Liver (tissue), 9 donors: ENCODE results near the gene ANXA8L1. TPM values are rescaled to one million over a fixed set of nuclear protein-coding genes. Genes with fewer than 3 reads are reported as not detected.

Source experiments
- DNase-seq: peaks from one replicate; pipeline ENCODE4 v3.0.0-alpha.2; 2017; ENCODE audit warnings: low spot score
- H3K27ac ChIP-seq, 2 donors: one replicate each; pipeline ENCODE4 v1.7.0; 2013; ENCODE audit warnings: inconsistent platforms in 2 of 2, low read length in 2 of 2, control low read depth in 1 of 2, low read depth in 1 of 2, mild to moderate bottlenecking in 1 of 2
- H3K27me3 ChIP-seq, 4 donors: one replicate each; pipeline versions ENCODE4 v1.6.1 to v1.7.0; 2013; ENCODE audit warnings: low read length in 3 of 4, inconsistent platforms in 1 of 4, mild to moderate bottlenecking in 1 of 4, moderate library complexity in 1 of 4; ENCODE audit not compliant: control insufficient read depth in 4 of 4, insufficient read depth in 4 of 4
- H3K36me3 ChIP-seq, 4 donors: one replicate each; pipeline versions ENCODE4 v1.6.1 to v1.7.0; 2013; ENCODE audit warnings: low read length in 3 of 4, mild to moderate bottlenecking in 3 of 4, low read depth in 1 of 4, moderate library complexity in 1 of 4; ENCODE audit not compliant: control insufficient read depth in 4 of 4, insufficient read depth in 3 of 4
- H3K4me1 ChIP-seq, 4 donors: one replicate each; pipeline versions ENCODE4 v1.6.1 to v1.7.0; 2013; ENCODE audit warnings: low read length in 3 of 4, mild to moderate bottlenecking in 3 of 4, moderate library complexity in 1 of 4; ENCODE audit not compliant: control insufficient read depth in 4 of 4, insufficient read depth in 4 of 4
- H3K4me3 ChIP-seq, 3 donors: one replicate each; pipeline versions ENCODE4 v1.6.1 to v1.7.0; 2013; ENCODE audit warnings: low read length in 3 of 3, control low read depth in 1 of 3, low read depth in 1 of 3, mild to moderate bottlenecking in 1 of 3
- H3K9ac ChIP-seq, 2 donors: one replicate each; pipeline ENCODE4 v1.7.0; 2013; ENCODE audit warnings: low read length in 2 of 2, mild to moderate bottlenecking in 2 of 2, moderate library complexity in 2 of 2, control low read depth in 1 of 2, low read depth in 1 of 2
- H3K9me3 ChIP-seq, 4 donors: one replicate each; pipeline versions ENCODE4 v1.6.1 to v1.7.0; 2013; ENCODE audit warnings: low read length in 3 of 4; ENCODE audit not compliant: control insufficient read depth in 4 of 4
- EGR1 ChIP-seq, 2 donors: IDR thresholded peaks; 2 replicates each; pipeline ENCODE4 v1.6.1; 2016 to 2018; ENCODE audit warnings: antibody characterized with exemption in 2 of 2, low read depth in 2 of 2
- FOXA1 ChIP-seq: IDR thresholded peaks from 2 replicates; pipeline ENCODE4 v1.6.1; 2016; ENCODE audit warnings: antibody characterized with exemption
- FOXA2 ChIP-seq: IDR thresholded peaks from 2 replicates; pipeline ENCODE4 v1.6.1; 2016; ENCODE audit warnings: antibody characterized with exemption
- GABPA ChIP-seq, 2 donors: IDR thresholded peaks in 1 of 2; conservative IDR thresholded peaks in 1 of 2; 2 replicates each; pipeline ENCODE4 v1.6.1; 2016; ENCODE audit warnings: antibody characterized with exemption in 2 of 2, mild to moderate bottlenecking in 1 of 2, moderate library complexity in 1 of 2
- HNF4A ChIP-seq, 2 donors: conservative IDR thresholded peaks; 2 replicates each; pipeline ENCODE4 v1.6.1; 2016; ENCODE audit warnings: antibody characterized with exemption in 2 of 2, mild to moderate bottlenecking in 2 of 2
- HNF4G ChIP-seq: IDR thresholded peaks from 2 replicates; pipeline ENCODE4 v1.6.1; 2016; ENCODE audit warnings: antibody characterized with exemption
- JUND ChIP-seq, 2 donors: IDR thresholded peaks; 2 replicates each; pipeline ENCODE4 v1.6.1; 2016; ENCODE audit warnings: antibody characterized with exemption in 2 of 2
- NR2F2 ChIP-seq: IDR thresholded peaks from 2 replicates; pipeline ENCODE4 v1.6.1; 2016; ENCODE audit warnings: antibody characterized with exemption
- RAD21 ChIP-seq, 2 donors: IDR thresholded peaks; 2 replicates each; pipeline ENCODE4 v1.6.1; 2016; ENCODE audit warnings: antibody characterized with exemption in 2 of 2, mild to moderate bottlenecking in 2 of 2
- RXRA ChIP-seq, 2 donors: IDR thresholded peaks; 2 replicates each; pipeline ENCODE4 v1.6.1; 2017 to 2018; ENCODE audit warnings: antibody characterized with exemption in 2 of 2, mild to moderate bottlenecking in 1 of 2
- SP1 ChIP-seq: IDR thresholded peaks from 2 replicates; pipeline ENCODE4 v1.6.1; 2018; ENCODE audit warnings: antibody characterized with exemption, mild to moderate bottlenecking
- TAF1 ChIP-seq: conservative IDR thresholded peaks from 2 replicates; pipeline ENCODE4 v1.6.1; 2016; ENCODE audit warnings: antibody characterized with exemption, mild to moderate bottlenecking
- WGBS: extraction: QIAGEN DNeasy Blood & Tissue Kit; methylation state at CpG from one replicate; pipeline ENCODE4 v1.1.7; 2013; 5-methylcytosine and 5-hydroxymethylcytosine counted together
- polyA plus RNA-seq, 2 donors: library from polyadenylated mRNA; stranded (reverse) in 1 of 2; unstranded in 1 of 2; fragments of 200-250 nt in 1 of 2; fragments of >200 nt in 1 of 2; fragmentation: Nextera tagmentation in 1 of 2; extraction: Ambion mirVana in 1 of 2; gene quantifications; one replicate each; pipeline versions ENCODE4 v1.2.1 to v1.2.3, GENCODE V29; 2013 to 2015
- total RNA-seq, 2 donors: library from RNA; depleted of rRNA; stranded (reverse); fragments of >200 nt; gene quantifications; one replicate each; pipeline ENCODE4 v1.2.3, GENCODE V29; 2014
- TF ChIP-seq, protein P1 (sequence below): fragments of 150-350 bp; IDR thresholded peaks from 2 replicates; pipeline ENCODE4 v1.5.1; 2017; ENCODE audit warnings: improper control_type of control experiment, low read depth, low read length; ENCODE audit not compliant: missing input control
- TF ChIP-seq, protein P2 (sequence below): IDR thresholded peaks from 2 replicates; pipeline ENCODE4 v1.6.1; 2016; ENCODE audit warnings: antibody characterized with exemption
- TF ChIP-seq, protein P3 (sequence below): IDR thresholded peaks from 2 replicates; pipeline ENCODE4 v1.6.1; 2016; ENCODE audit warnings: antibody characterized with exemption
- TF ChIP-seq, protein P4 (sequence below): IDR thresholded peaks from 2 replicates; pipeline ENCODE4 v1.6.1; 2016; ENCODE audit warnings: antibody characterized with exemption, mild to moderate bottlenecking
- donor health status: healthy.
- donor health status: healthy.
- donor health status: healthy.
- donor health status: healthy.
- donor health status: healthy.

The ANXA8L1 gene
- total and polyA plus RNA-seq, 4 donors, result 0.09 to 3.0 (median 0.64) TPM

DNA sequence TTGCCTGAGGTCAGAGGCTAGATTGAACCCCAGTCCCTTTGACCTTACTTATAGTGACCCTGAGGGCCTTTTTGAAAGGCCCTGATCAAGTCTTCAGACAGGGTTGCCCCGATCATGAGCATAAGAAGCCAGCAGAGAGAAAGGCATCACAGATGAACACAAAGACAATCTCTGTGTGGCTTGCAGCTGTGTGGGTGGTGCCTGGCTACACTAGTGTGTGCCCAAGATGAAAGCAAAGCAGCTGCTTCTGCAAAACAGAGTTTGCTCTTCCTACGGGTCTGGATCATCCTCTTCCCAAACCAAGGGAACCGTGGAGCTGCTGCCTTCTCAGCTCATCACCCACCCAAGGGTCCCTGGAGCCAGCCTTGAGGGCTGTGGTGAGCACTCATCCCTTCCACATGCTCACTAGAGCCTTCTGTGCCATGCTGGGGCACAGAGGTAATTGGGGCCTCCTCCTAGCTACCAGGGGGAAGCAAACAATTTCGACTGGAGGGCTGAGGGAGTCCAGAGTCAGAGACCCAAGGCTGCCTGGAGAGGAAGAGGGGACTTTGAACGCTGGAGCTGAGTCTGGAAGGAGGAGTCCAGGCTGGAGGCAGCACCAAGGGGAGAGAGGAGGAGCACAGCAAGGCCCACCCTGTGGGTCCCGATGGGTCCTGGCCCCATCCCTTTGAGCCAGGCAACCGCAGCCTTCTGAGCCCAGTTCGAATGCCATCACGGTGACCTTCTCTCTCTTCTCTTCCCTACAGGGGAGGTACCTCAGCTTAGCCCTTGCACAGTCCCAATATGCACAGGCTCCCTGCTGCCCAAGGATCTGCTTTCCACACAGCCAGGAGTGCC, 46.5 kb upstream of the ANXA8L1 start:
- Histone ChIP-seq H3K27ac (no peak overlapping the region), H3K9me3 (no peaks in the 10 kb centered on the region), H3K4me3 (no peak overlapping the region), H3K4me1 (no peaks in the 10 kb centered on the region), H3K9ac (no peak overlapping the region), H3K27me3 (peaks cover 0 to 3% (median 0%) of the 10 kb centered on the region in 4 donors), H3K36me3 (no peaks in the 10 kb centered on the region)
- DNase-seq, result no peak
- 73% methylated on average over 9 of the region's 9 CpGs for WGBS
- TF ChIP-seq, protein P1, sequence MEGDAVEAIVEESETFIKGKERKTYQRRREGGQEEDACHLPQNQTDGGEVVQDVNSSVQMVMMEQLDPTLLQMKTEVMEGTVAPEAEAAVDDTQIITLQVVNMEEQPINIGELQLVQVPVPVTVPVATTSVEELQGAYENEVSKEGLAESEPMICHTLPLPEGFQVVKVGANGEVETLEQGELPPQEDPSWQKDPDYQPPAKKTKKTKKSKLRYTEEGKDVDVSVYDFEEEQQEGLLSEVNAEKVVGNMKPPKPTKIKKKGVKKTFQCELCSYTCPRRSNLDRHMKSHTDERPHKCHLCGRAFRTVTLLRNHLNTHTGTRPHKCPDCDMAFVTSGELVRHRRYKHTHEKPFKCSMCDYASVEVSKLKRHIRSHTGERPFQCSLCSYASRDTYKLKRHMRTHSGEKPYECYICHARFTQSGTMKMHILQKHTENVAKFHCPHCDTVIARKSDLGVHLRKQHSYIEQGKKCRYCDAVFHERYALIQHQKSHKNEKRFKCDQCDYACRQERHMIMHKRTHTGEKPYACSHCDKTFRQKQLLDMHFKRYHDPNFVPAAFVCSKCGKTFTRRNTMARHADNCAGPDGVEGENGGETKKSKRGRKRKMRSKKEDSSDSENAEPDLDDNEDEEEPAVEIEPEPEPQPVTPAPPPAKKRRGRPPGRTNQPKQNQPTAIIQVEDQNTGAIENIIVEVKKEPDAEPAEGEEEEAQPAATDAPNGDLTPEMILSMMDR, result no peak
- TF ChIP-seq NR2F2, result no peak
- TF ChIP-seq, protein P2, sequence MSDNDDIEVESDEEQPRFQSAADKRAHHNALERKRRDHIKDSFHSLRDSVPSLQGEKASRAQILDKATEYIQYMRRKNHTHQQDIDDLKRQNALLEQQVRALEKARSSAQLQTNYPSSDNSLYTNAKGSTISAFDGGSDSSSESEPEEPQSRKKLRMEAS, result no peak
- no peak for TF ChIP-seq HNF4G
- TF ChIP-seq FOXA2, result no peak
- no peak for TF ChIP-seq JUND (IDR thresholded peaks at IDR 0.05)
- TF ChIP-seq SP1, result no peak
- TF ChIP-seq, protein P3, sequence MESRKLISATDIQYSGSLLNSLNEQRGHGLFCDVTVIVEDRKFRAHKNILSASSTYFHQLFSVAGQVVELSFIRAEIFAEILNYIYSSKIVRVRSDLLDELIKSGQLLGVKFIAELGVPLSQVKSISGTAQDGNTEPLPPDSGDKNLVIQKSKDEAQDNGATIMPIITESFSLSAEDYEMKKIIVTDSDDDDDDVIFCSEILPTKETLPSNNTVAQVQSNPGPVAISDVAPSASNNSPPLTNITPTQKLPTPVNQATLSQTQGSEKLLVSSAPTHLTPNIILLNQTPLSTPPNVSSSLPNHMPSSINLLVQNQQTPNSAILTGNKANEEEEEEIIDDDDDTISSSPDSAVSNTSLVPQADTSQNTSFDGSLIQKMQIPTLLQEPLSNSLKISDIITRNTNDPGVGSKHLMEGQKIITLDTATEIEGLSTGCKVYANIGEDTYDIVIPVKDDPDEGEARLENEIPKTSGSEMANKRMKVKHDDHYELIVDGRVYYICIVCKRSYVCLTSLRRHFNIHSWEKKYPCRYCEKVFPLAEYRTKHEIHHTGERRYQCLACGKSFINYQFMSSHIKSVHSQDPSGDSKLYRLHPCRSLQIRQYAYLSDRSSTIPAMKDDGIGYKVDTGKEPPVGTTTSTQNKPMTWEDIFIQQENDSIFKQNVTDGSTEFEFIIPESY, result no peak
- TF ChIP-seq, protein P4, sequence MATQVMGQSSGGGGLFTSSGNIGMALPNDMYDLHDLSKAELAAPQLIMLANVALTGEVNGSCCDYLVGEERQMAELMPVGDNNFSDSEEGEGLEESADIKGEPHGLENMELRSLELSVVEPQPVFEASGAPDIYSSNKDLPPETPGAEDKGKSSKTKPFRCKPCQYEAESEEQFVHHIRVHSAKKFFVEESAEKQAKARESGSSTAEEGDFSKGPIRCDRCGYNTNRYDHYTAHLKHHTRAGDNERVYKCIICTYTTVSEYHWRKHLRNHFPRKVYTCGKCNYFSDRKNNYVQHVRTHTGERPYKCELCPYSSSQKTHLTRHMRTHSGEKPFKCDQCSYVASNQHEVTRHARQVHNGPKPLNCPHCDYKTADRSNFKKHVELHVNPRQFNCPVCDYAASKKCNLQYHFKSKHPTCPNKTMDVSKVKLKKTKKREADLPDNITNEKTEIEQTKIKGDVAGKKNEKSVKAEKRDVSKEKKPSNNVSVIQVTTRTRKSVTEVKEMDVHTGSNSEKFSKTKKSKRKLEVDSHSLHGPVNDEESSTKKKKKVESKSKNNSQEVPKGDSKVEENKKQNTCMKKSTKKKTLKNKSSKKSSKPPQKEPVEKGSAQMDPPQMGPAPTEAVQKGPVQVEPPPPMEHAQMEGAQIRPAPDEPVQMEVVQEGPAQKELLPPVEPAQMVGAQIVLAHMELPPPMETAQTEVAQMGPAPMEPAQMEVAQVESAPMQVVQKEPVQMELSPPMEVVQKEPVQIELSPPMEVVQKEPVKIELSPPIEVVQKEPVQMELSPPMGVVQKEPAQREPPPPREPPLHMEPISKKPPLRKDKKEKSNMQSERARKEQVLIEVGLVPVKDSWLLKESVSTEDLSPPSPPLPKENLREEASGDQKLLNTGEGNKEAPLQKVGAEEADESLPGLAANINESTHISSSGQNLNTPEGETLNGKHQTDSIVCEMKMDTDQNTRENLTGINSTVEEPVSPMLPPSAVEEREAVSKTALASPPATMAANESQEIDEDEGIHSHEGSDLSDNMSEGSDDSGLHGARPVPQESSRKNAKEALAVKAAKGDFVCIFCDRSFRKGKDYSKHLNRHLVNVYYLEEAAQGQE, result no peak
- no peak for TF ChIP-seq FOXA1
- TF ChIP-seq EGR1 (IDR thresholded peaks at IDR 0.05; ENCODE audit: low read depth in 2 of 2), result no peak
- no peak for TF ChIP-seq GABPA (IDR thresholded peaks at IDR 0.05 in 1 of 2, conservative IDR thresholded peaks at IDR 0.05 in 1 of 2)
- TF ChIP-seq TAF1, result no peak
- TF ChIP-seq RXRA (IDR thresholded peaks at IDR 0.05), result no peak
- TF ChIP-seq HNF4A (conservative IDR thresholded peaks at IDR 0.05), result no peak
- no peak for TF ChIP-seq RAD21 (IDR thresholded peaks at IDR 0.05)
